AG10803 (cell line): ENCODE data around the gene TMEM79.

ENCODE experiments used
- DNase-seq: peaks from one replicate; pipeline ENCODE4 v3.0.0; 2010; ENCODE audit warnings: low read depth
- H3K4me3 ChIP-seq: 2 replicates; pipeline ENCODE4 v1.5.1; 2011; ENCODE audit warnings: mild to moderate bottlenecking, low read length, control low read depth
- CTCF ChIP-seq: conservative IDR thresholded peaks from 2 replicates; pipeline ENCODE4 v1.5.1; 2011; ENCODE audit warnings: mild to moderate bottlenecking, low read length, control low read depth, inconsistent platforms

TMEM79 gene

GRCh38 chr1:156249593-156249992 lies 34.5 kb upstream of the TMEM79 start:
- no peak for TF ChIP-seq CTCF
- no peak for DNase-seq
- no peak overlapping the region for H3K4me3 ChIP-seq

- no peak for TF ChIP-seq CTCF
- no peak overlapping the region for H3K4me3 ChIP-seq
- no peak for DNase-seq
These were observed 32.6 kb upstream of the TMEM79 start for GRCh38 chr1:156251527-156251926.

- DNase-seq, result no peak
- TF ChIP-seq CTCF, result no peak
These were observed 30.5 kb upstream of the TMEM79 start for GRCh38 chr1:156253634-156254033.

GRCh38 chr1:156257711-156258110 lies 26.4 kb upstream of the TMEM79 start:
- H3K4me3 ChIP-seq, result no peak overlapping the region
- DNase-seq, result no peak
- no peak for TF ChIP-seq CTCF

More at GRCh38 chr1:156253634-156254033, 30.5 kb upstream of the TMEM79 start:
- H3K4me3 ChIP-seq, result no peak overlapping the region

- no peak for TF ChIP-seq CTCF
- DNase-seq, result no peak
- H3K4me3 ChIP-seq, result no peak overlapping the region
These were observed 25.3 kb upstream of the TMEM79 start for GRCh38 chr1:156258859-156259258.

GRCh38 chr1:156259805-156260204 lies 24.3 kb upstream of the TMEM79 start:
- no peak overlapping the region for H3K4me3 ChIP-seq
- no peak for DNase-seq
- TF ChIP-seq CTCF, result no peak

- no peak for DNase-seq
- no peak for TF ChIP-seq CTCF
- no peak overlapping the region for H3K4me3 ChIP-seq
These were observed 23.2 kb upstream of the TMEM79 start for GRCh38 chr1:156260896-156261295.
